GM12873 (cell line): ENCODE results near the gene RBM47.

Experiments used
- CTCF ChIP-seq: IDR thresholded peaks from 2 replicates; pipeline ENCODE4 v1.5.1; 2012; ENCODE audit warnings: low read depth, mild to moderate bottlenecking, moderate library complexity, low read length, control low read depth; ENCODE audit not compliant: insufficient read depth; ENCODE audit errors: missing control alignments

Gene RBM47

GRCh38 chr4:40434126-40434687, 195.5 kb downstream of the RBM47 start:
- TF ChIP-seq CTCF = no peak

- TF ChIP-seq CTCF = no peak
Measured at GRCh38 chr4:40432504-40432903, 197.2 kb downstream of the RBM47 start.

GRCh38 chr4:40427128-40427527, 202.5 kb downstream of the RBM47 start:
- no peak for TF ChIP-seq CTCF

DNA sequence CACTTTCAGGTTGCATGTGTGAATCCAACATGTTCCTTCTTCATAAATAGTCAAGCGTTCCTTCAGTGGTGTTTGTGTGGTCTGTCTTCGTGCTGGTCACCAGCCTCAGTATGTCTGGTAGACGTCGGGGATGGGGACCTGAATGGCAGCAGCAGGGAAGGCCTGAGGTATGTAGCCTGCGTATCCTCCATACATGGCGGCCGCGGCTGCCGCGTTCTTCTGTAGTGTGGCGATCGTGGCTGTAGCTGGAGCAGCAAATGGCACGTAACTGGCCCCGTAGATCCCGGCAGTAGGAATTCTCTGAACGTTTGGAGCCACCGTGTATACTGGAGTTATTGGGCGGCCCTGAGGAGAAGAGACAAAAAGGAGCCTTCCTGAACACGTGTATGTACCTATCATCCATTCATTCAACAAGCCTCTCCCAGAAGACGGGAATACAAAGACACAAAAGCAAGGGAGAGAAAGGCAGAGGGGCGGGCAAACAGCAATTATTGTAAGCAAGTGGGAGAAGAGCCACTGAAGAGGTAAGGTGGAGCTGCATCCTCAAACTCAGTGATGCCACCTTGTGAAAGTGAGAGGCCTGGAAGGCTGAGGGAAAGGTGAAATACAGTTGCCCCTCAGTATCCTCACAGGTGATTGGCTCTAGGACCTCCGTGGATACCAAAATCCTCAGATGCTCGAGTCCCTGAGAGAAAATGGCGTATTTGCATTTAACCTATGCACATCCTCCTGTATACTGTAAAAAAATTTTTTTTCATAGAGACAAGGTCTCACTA, 203.7 kb downstream of the RBM47 start:
- TF ChIP-seq CTCF = no peak

DNA sequence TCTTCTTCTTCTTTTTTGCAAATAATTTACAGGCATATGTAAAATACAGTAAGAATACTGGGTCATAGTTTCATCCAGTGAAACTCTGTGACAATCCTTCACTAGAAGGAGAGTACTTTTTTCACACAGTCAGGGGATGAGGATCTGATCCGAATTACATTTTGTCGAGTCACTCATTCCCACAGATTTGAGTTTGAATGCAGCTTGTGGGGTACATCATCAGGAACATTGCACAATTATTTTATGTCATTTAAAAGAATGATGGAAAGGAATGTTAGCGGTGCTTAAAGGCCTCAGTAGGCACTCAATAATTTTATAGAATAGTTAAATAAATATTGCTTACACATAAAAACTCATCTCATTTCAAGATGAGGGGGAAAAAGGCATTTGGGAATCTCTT, 205.9 kb downstream of the RBM47 start:
- TF ChIP-seq CTCF = no peak

DNA sequence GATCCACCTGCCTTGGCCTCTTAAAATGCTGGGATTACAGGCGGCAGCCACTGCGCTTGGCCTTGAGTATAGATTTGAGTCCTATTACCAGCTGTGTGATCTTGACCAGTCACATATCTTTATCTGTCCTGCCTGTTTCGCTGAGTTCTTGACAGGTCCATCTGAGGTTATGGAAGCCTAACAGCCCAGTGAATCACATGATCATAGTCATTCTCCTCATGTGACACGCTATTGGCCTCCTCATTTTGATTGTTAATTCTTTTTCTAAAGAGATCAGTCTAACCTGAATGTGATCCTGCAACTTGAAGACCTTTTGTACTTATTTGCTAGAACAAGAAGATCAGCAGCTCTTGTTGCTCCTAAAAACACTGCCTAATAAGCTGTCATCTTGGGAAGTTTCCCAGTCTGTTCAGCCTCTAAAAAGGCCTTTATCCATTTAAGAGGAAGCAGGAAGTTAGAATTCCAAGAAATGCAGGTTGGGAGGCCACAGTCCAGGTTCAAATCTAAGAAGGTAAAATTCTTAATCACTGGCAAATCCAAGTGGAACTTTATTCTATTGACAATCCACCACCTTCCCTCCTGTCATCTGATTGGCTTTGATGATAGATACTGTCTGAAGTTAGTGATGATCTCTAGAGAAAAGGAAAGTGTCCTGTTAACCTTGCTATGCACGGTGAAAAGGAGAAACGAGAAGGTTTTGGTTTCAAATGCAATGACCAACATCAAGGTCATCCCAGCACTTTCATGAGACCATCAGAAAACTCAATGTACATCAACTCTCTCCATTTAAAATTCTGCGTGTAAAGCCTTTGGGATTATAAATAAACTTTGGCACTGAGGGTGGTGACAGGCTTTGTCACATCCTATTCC, 207.6 kb downstream of the RBM47 start:
- no peak for TF ChIP-seq CTCF
